Fibroblast of the aortic adventitia (primary cell): ENCODE measurements around the gene CCR9. TPM values are rescaled to one million over a fixed set of nuclear protein-coding genes. Genes with fewer than 3 reads are reported as not detected.
A peak's percentile ranks its signal among the peaks of the same experiment; 100 is the strongest.

Experiments
- DNase-seq: peaks from one replicate; pipeline ENCODE4 v3.0.0-alpha.2; 2010; ENCODE audit warnings: low read depth
- H3K4me3 ChIP-seq: 2 replicates; pipeline ENCODE4 v1.5.1; 2011; ENCODE audit warnings: low read depth, mild to moderate bottlenecking, control low read depth, low read length, moderate library complexity
- CTCF ChIP-seq: IDR thresholded peaks from 2 replicates; pipeline ENCODE4 v1.5.1; 2011; ENCODE audit warnings: mild to moderate bottlenecking, low read length, control low read depth, inconsistent platforms; ENCODE audit not compliant: insufficient read depth
- total RNA-seq: library from RNA; depleted of rRNA; stranded (reverse); fragments of >200 nt; gene quantifications from 2 replicates; pipeline ENCODE4 v1.2.3, GENCODE V29; 2012; ENCODE audit warnings: low replicate concordance

CCR9 gene
- total RNA-seq, 1 donor, result not detected

- DNase-seq, result no peak
- no peak for TF ChIP-seq CTCF
- no peak overlapping the region for H3K4me3 ChIP-seq
Observed at GRCh38 chr3:45922039-45922326, 35.6 kb downstream of the CCR9 start.

- no peak for TF ChIP-seq CTCF
- H3K4me3 ChIP-seq, result no peak overlapping the region
- DNase-seq, result no peak
Observed at GRCh38 chr3:45922950-45923590, 36.7 kb downstream of the CCR9 start.

- peak; percentile 47 for DNase-seq
- no peak overlapping the region for H3K4me3 ChIP-seq
- no peak for TF ChIP-seq CTCF
Observed at GRCh38 chr3:45923755-45924154, 37.4 kb downstream of the CCR9 start.

GRCh38 chr3:45927881-45928280 lies 41.5 kb downstream of the CCR9 start:
- TF ChIP-seq CTCF, result no peak
- H3K4me3 ChIP-seq, result no peak overlapping the region
- DNase-seq, result peak; percentile 15

- no peak overlapping the region for H3K4me3 ChIP-seq
- peak; percentile 74 for TF ChIP-seq CTCF
- peak; percentile 15 for DNase-seq
Observed at GRCh38 chr3:45929042-45929679, 42.8 kb downstream of the CCR9 start.

- TF ChIP-seq CTCF, result no peak
- no peak overlapping the region for H3K4me3 ChIP-seq
- DNase-seq, result no peak
Observed at GRCh38 chr3:45931496-45931895, 45.2 kb downstream of the CCR9 start.

GRCh38 chr3:45932112-45932511 lies 45.8 kb downstream of the CCR9 start:
- no peak for DNase-seq
- no peak for TF ChIP-seq CTCF
- no peak overlapping the region for H3K4me3 ChIP-seq
